K562 (cell line): Measurements from ENCODE around the gene POMGNT1. TPM values are rescaled to one million over a fixed set of nuclear protein-coding genes. Genes with fewer than 3 reads are reported as not detected.
A peak's percentile ranks its signal among the peaks of the same experiment; 100 is the strongest.

ENCODE experiments used
- ATAC-seq: fragments of 200-7000 bp; cut with Tn5 transposase; 3 replicates; pipeline ENCODE4 v1.9.1; 2020; ENCODE audit warnings: moderate library complexity
- BruUV-seq: library from RNA; stranded (reverse); fragments of 400-500 nt; replicated peaks from 2 replicates; lab custom pipeline; 2021; lab: Mats Ljungman, UMichigan
- CTCF ChIA-PET: fragments of 300-600 bp; formaldehyde crosslinking; extraction: SDS; loops from one replicate; lab custom pipeline; 2021; ENCODE audit warnings: low intra/inter-chr PET ratio; lab: Yijun Ruan, JAX
- POLR2A ChIA-PET: fragments of 300-600, 350-650 bp; sonication (Branson Sonifier 250); formaldehyde crosslinking; extraction: SDS; loops from one replicate; lab custom pipeline; 2021; ENCODE audit warnings: antibody characterized with exemption, inconsistent platforms; lab: Yijun Ruan, JAX
- DNase-seq, 4 experiments: peaks; one replicate each; pipeline versions ENCODE4 v3.0.0 to v3.0.0-alpha.2; 2011 to 2018; ENCODE audit warnings: low spot score in 3 of 4, mixed read lengths in 3 of 4; ENCODE audit errors: extremely low read depth in 1 of 4
- FAIRE-seq: peaks from 2 replicates; lab custom pipeline; 2011; peaks lifted over from hg19 to GRCh38; lab: Jason Lieb, UNC
- H2AFZ ChIP-seq: 2 replicates; pipeline ENCODE4 v1.6.0; 2011; ENCODE audit warnings: low read depth, low read length, control low read depth, inconsistent platforms
- H3K27ac ChIP-seq: fragments of 200-600 bp; 3 replicates; pipeline ENCODE4 v1.8.0; 2011; ENCODE audit warnings: low read depth, mild to moderate bottlenecking, control low read depth, inconsistent platforms, low read length, moderate library complexity, mixed read lengths; ENCODE audit errors: extremely low read depth
- H3K27me3 ChIP-seq, 2 experiments: fragments of 300-600 bp in 1 of 2; 2 replicates in 1 of 2; 3 replicates in 1 of 2; pipeline versions ENCODE4 v1.6.0 to v1.8.0; 2011; ENCODE audit warnings: inconsistent platforms in 2 of 2, low read length in 2 of 2, mild to moderate bottlenecking in 1 of 2, mixed read lengths in 1 of 2, moderate library complexity in 1 of 2; ENCODE audit not compliant: control insufficient read depth in 2 of 2, insufficient read depth in 2 of 2
- H3K36me3 ChIP-seq: fragments of 300-600 bp; 3 replicates; pipeline ENCODE4 v1.8.0; 2011; ENCODE audit warnings: mild to moderate bottlenecking, low read length, inconsistent platforms; ENCODE audit not compliant: control insufficient read depth, insufficient read depth
- H3K4me1 ChIP-seq, 2 experiments: fragments of 200-600 bp in 1 of 2; replicated peaks in 1 of 2; 2 replicates in 1 of 2; 3 replicates in 1 of 2; pipeline versions ENCODE4 v1.5.1 to v1.8.0; 2011; ENCODE audit warnings: inconsistent platforms in 2 of 2, low read length in 2 of 2, mild to moderate bottlenecking in 1 of 2, mixed read lengths in 1 of 2, moderate library complexity in 1 of 2; ENCODE audit not compliant: control insufficient read depth in 2 of 2, insufficient read depth in 2 of 2
- H3K4me2 ChIP-seq: 2 replicates; pipeline ENCODE4 v1.6.1; 2011; ENCODE audit warnings: low read length, control low read depth, inconsistent platforms, mixed read lengths; ENCODE audit not compliant: insufficient read depth
- H3K4me3 ChIP-seq: fragments of 200-600 bp; sonication (generic), shearing (Covaris generic); 2 replicates; pipeline ENCODE4 v1.5.1; 2016; ENCODE audit warnings: control low read depth, inconsistent platforms
- H3K79me2 ChIP-seq: fragments of 200-600 bp; 3 replicates; pipeline ENCODE4 v1.8.0; 2011; ENCODE audit warnings: low read length, inconsistent platforms; ENCODE audit not compliant: control insufficient read depth, insufficient read depth
- H3K9ac ChIP-seq, 2 experiments: 2 replicates each; pipeline versions ENCODE4 v1.6.0 to v1.6.1; 2011; ENCODE audit warnings: low read depth in 2 of 2, low read length in 2 of 2, control low read depth in 1 of 2, inconsistent platforms in 1 of 2, mild to moderate bottlenecking in 1 of 2, mixed read lengths in 1 of 2; ENCODE audit not compliant: insufficient read depth in 1 of 2
- H3K9me1 ChIP-seq: one replicate; pipeline ENCODE4 v1.6.0; 2011; ENCODE audit warnings: inconsistent platforms, mild to moderate bottlenecking, low read length, moderate library complexity; ENCODE audit not compliant: control insufficient read depth, insufficient read depth
- H3K9me3 ChIP-seq: replicated peaks from 2 replicates; pipeline ENCODE4 v1.5.1; 2011; ENCODE audit warnings: low read depth, low read length, inconsistent platforms; ENCODE audit not compliant: control insufficient read depth, insufficient read depth
- H4K20me1 ChIP-seq: replicated peaks from 2 replicates; pipeline ENCODE4 v1.6.1; 2011; ENCODE audit warnings: low read length, inconsistent platforms, mixed read lengths; ENCODE audit not compliant: control insufficient read depth, insufficient read depth
- ARID1B ChIP-seq: fragments of 450-650 bp; IDR thresholded peaks from 2 replicates; pipeline ENCODE4 v1.6.1; 2016; ENCODE audit warnings: antibody characterized with exemption, mild to moderate bottlenecking, inconsistent platforms
- CBFA2T2 ChIP-seq: fragments of 450-650 bp; conservative IDR thresholded peaks from 2 replicates; pipeline ENCODE4 v1.6.1; 2017; ENCODE audit warnings: mild to moderate bottlenecking
- CCNT2 ChIP-seq: IDR thresholded peaks from 2 replicates; pipeline ENCODE4 v1.6.1; 2011; ENCODE audit warnings: borderline replicate concordance, low read depth, mild to moderate bottlenecking, moderate library complexity, mixed read lengths, low read length; ENCODE audit not compliant: insufficient read length; ENCODE audit errors: extremely low read depth
- DPF2 ChIP-seq: fragments of 450-650 bp; IDR thresholded peaks from 2 replicates; pipeline ENCODE4 v1.6.1; 2016
- GATA2 ChIP-seq: sonication (generic); formaldehyde crosslinking; IDR thresholded peaks from 2 replicates; pipeline ENCODE4 v1.4.0; 2020; ENCODE audit warnings: mild to moderate bottlenecking, missing genetic modification reagents
- HDAC3 ChIP-seq: fragments of 450-650 bp; IDR thresholded peaks from 2 replicates; pipeline ENCODE4 v1.6.1; 2018; ENCODE audit warnings: borderline replicate concordance, mild to moderate bottlenecking, moderate library complexity; ENCODE audit not compliant: partially characterized antibody
- JUNB ChIP-seq: fragments of 450-650 bp; formaldehyde crosslinking; conservative IDR thresholded peaks from 2 replicates; pipeline ENCODE4 v1.4.0; 2020; ENCODE audit warnings: mild to moderate bottlenecking
- KAT2B ChIP-seq: IDR thresholded peaks from one replicate; pipeline ENCODE4 v1.6.1; 2012; ENCODE audit warnings: low read depth, mild to moderate bottlenecking, control low read depth, inconsistent platforms, low read length, moderate library complexity
- MBD2 ChIP-seq: sonication (generic); IDR thresholded peaks from 2 replicates; pipeline ENCODE4 v1.6.1; 2016; ENCODE audit warnings: low read depth, borderline replicate concordance
- NCOA1 ChIP-seq: fragments of 450-650 bp; IDR thresholded peaks from 2 replicates; pipeline ENCODE4 v1.6.1; 2016; ENCODE audit warnings: low read depth
- NR2C2 ChIP-seq, 2 experiments: fragments of 200-800 bp in 1 of 2; sonication (Bioruptor generic) in 1 of 2; sonication (generic) in 1 of 2; formaldehyde crosslinking in 1 of 2; IDR thresholded peaks; 2 replicates each; pipeline versions ENCODE4 v1.6.1 to v1.8.0; 2016 to 2022; ENCODE audit warnings: mild to moderate bottlenecking in 1 of 2, missing compliant biosample characterization in 1 of 2, missing genetic modification characterization in 1 of 2, missing genetic modification reagents in 1 of 2
- POLR2G ChIP-seq: fragments of 200-400 bp; formaldehyde crosslinking; IDR thresholded peaks from 2 replicates; pipeline ENCODE4 v1.6.1; 2017; ENCODE audit warnings: low read depth, mild to moderate bottlenecking, antibody characterized with exemption, low read length, moderate library complexity
- SMARCA4 ChIP-seq: fragments of 450-650 bp; IDR thresholded peaks from 2 replicates; pipeline ENCODE4 v1.6.1; 2016
- SREBF2 ChIP-seq: sonication (generic); formaldehyde crosslinking; IDR thresholded peaks from 2 replicates; pipeline ENCODE4 v1.4.0; 2020; ENCODE audit warnings: mild to moderate bottlenecking, missing genetic modification reagents
- TCF3 ChIP-seq: sonication (generic); formaldehyde crosslinking; IDR thresholded peaks from 2 replicates; pipeline ENCODE4 v1.4.0; 2020; ENCODE audit warnings: mild to moderate bottlenecking, missing genetic modification reagents
- TGIF2 ChIP-seq: sonication (generic); formaldehyde crosslinking; IDR thresholded peaks from 2 replicates; pipeline ENCODE4 v1.8.1; 2022; ENCODE audit warnings: mild to moderate bottlenecking, missing genetic modification reagents, moderate library complexity
- TRIM24 ChIP-seq, 2 experiments: fragments of 450-650 bp; IDR thresholded peaks; 2 replicates each; pipeline ENCODE4 v1.6.1; 2016
- ZNF165 ChIP-seq: fragments of 250-450 bp; sonication (Bioruptor Pico); IDR thresholded peaks from 2 replicates; pipeline ENCODE4 v1.4.0; 2020; ENCODE audit warnings: borderline replicate concordance
- WGBS: fragments of 100-300 bp; shearing (Covaris generic); methylation state at CpG from one replicate; pipeline ENCODE4 v1.1.6; 2016; ENCODE audit warnings: low coverage, mixed read lengths; ENCODE audit not compliant: insufficient coverage; ENCODE audit errors: missing lambda C conversion rate; 5-methylcytosine and 5-hydroxymethylcytosine counted together
- in situ Hi-C: fragments of 300-500 bp; cut with MboI; formaldehyde crosslinking; loops from 4 replicates; pipeline ENCODE4 v1.15.0; 2018; ENCODE audit warnings: inconsistent platforms, mixed read lengths
- intact Hi-C: fragments of 100-400 bp; cut with micrococcal nuclease; formaldehyde crosslinking; loops from 2 replicates; pipeline ENCODE4 v1.14.2; 2022
- polyA plus RNA-seq, 8 experiments: library from polyadenylated mRNA; depleted of rRNA in 4 of 8; stranded (reverse) in 5 of 8; unstranded in 3 of 8; fragments of >200 nt; fragmentation: Nextera tagmentation in 2 of 8; fragmentation: Illumina TruSeq in 1 of 8; extraction: Ambion mirVana in 2 of 8; extraction: Trizol in 1 of 8; gene quantifications; 2 replicates each; pipeline versions ENCODE4 v1.2.1 to v1.2.3, GENCODE V29; 2011 to 2014; ENCODE audit warnings: inconsistent platforms in 1 of 8, missing spikeins in 1 of 8
- total RNA-seq, 7 experiments: library from RNA; depleted of rRNA in 6 of 7; stranded (reverse); fragments of >200 nt in 6 of 7; fragmentation: Illumina TruSeq in 2 of 7; extraction: Trizol in 2 of 7; gene quantifications; 2 replicates each; pipeline versions ENCODE4 v1.2.1 to v1.2.3, GENCODE V29; 2011 to 2021; ENCODE audit warnings: low replicate concordance in 1 of 7
- TF ChIP-seq, protein P1 (sequence below): fragments of 450-650 bp; formaldehyde crosslinking; IDR thresholded peaks from 2 replicates; pipeline ENCODE4 v1.4.0; 2020; ENCODE audit warnings: mild to moderate bottlenecking, moderate library complexity
- TF ChIP-seq, protein P2 (sequence below): fragments of 250-450 bp; sonication (Bioruptor Pico); IDR thresholded peaks from 2 replicates; pipeline ENCODE4 v1.8.0; 2022; ENCODE audit warnings: inconsistent platforms, mild to moderate bottlenecking, moderate library complexity, borderline replicate concordance

POMGNT1 gene
- total and polyA plus RNA-seq, 9 of the 15 experiments (the other 6 are each of a cell fraction or from before 2014, with no cell fraction given), result 14.1 to 58.9 (median 37.8) TPM

DNA sequence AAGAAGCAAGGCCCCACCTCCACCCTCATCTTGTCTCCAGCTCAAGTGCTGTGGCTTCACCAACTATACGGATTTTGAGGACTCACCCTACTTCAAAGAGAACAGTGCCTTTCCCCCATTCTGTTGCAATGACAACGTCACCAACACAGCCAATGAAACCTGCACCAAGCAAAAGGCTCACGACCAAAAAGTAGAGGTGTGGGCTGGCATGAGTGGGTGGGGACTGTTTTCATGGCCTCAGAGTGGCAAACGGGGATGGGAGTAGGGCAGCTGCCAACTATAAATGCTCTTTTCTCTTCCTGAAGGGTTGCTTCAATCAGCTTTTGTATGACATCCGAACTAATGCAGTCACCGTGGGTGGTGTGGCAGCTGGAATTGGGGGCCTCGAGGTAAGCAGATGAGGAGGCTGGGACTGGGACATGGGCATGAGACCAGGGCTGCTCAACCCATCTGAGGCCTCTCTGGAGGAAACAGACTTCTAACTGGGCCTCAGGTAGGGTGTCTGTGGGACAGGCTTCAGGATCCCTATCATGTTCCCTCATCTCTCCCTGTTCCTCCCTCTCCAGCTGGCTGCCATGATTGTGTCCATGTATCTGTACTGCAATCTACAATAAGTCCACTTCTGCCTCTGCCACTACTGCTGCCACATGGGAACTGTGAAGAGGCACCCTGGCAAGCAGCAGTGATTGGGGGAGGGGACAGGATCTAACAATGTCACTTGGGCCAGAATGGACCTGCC lies 13.1 kb downstream of the POMGNT1 start:
- H3K9me3 ChIP-seq, result no peaks in the 10 kb centered on the region
- POLR2A ChIA-PET, result interaction anchor here (1.1 to 4.1 kb wide), 4 partner anchors 9 to 38 kb away, joined by 4 to 19 read pairs (median 5); partner anchors contain the start of gene TSPAN1
- peaks cover 5% of the 10 kb centered on the region for H3K9me1 ChIP-seq
- FAIRE-seq (peak; percentile 11), DNase-seq (peak in 2 of 4 experiments; percentile 44 to 45), ATAC-seq (peak; percentile 9; the same call in 1 of the 3 replicates)
- no peak overlapping the region for H3K4me3 ChIP-seq
- BruUV-seq, result no TSS peak
- intact Hi-C loops, result loop anchor here (5.0 kb wide), 1 partner anchor 162 kb away; no protein-coding TSS in a partner anchor
- WGBS, result 33% methylated on average over 7 of the region's 7 CpGs
- CTCF ChIA-PET, result interaction anchor here (1.2 kb wide), 1 partner anchor 39 kb away, joined by 3 read pairs; no protein-coding TSS in a partner anchor
- in situ Hi-C loops, result loop anchor here (25.0 kb wide), 1 partner anchor 548 kb away; no protein-coding TSS in a partner anchor
- peaks cover 23% of the 10 kb centered on the region for H3K36me3 ChIP-seq
- no peak overlapping the region for H3K4me2 ChIP-seq
- no peak overlapping the region for H3K27ac ChIP-seq
- no peaks in the 10 kb centered on the region for H3K27me3 ChIP-seq
- H4K20me1 ChIP-seq, result no peaks in the 10 kb centered on the region; the same call in 1 of the 2 replicates
- H3K4me1 ChIP-seq, result peaks cover 15 to 17% of the 10 kb centered on the region in 2 experiments
- H2AFZ ChIP-seq, result no peak overlapping the region
- H3K79me2 ChIP-seq, result no peaks in the 10 kb centered on the region
- H3K9ac ChIP-seq, result peak overlapping the region in 1 of 2 experiments; percentile 9; a peak in 1 of 4 replicates
- TF ChIP-seq, protein P1, sequence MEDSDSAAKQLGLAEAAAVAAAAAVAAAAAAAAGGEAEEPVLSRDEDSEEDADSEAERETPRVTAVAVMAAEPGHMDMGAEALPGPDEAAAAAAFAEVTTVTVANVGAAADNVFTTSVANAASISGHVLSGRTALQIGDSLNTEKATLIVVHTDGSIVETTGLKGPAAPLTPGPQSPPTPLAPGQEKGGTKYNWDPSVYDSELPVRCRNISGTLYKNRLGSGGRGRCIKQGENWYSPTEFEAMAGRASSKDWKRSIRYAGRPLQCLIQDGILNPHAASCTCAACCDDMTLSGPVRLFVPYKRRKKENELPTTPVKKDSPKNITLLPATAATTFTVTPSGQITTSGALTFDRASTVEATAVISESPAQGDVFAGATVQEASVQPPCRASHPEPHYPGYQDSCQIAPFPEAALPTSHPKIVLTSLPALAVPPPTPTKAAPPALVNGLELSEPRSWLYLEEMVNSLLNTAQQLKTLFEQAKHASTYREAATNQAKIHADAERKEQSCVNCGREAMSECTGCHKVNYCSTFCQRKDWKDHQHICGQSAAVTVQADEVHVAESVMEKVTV (CRISPR knock-in tag), result no peak
- no peak for TF ChIP-seq TGIF2 (CRISPR knock-in tag)
- no peak for TF ChIP-seq MBD2
- TF ChIP-seq KAT2B, result no peak
- TF ChIP-seq ARID1B, result peak; percentile 29; the same call in 1 of the 2 replicates
- TF ChIP-seq NCOA1, result no peak
- no peak for TF ChIP-seq ZNF165 (CRISPR knock-in tag)
- TF ChIP-seq NR2C2 (CRISPR knock-in tag; IDR thresholded peaks at IDR 0.05), result no peak
- no peak for TF ChIP-seq NR2C2 (tag; IDR thresholded peaks at IDR 0.05)
- no peak for TF ChIP-seq CCNT2
- no peak for TF ChIP-seq HDAC3
- 0 out of 2 replicates have a peak, but pooled peaks have one; percentile 26 for TF ChIP-seq DPF2
- TF ChIP-seq CBFA2T2, result no peak
- TF ChIP-seq, protein P2, sequence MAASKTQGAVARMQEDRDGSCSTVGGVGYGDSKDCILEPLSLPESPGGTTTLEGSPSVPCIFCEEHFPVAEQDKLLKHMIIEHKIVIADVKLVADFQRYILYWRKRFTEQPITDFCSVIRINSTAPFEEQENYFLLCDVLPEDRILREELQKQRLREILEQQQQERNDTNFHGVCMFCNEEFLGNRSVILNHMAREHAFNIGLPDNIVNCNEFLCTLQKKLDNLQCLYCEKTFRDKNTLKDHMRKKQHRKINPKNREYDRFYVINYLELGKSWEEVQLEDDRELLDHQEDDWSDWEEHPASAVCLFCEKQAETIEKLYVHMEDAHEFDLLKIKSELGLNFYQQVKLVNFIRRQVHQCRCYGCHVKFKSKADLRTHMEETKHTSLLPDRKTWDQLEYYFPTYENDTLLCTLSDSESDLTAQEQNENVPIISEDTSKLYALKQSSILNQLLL, result no peak
- TF ChIP-seq SMARCA4, result no peak
- no peak for TF ChIP-seq SREBF2 (CRISPR knock-in tag)
- no peak for TF ChIP-seq TRIM24 (IDR thresholded peaks at IDR 0.05)
- no peak for TF ChIP-seq JUNB (CRISPR knock-in tag)
- peak; percentile 62 for TF ChIP-seq GATA2 (CRISPR knock-in tag)
- TF ChIP-seq POLR2G, result 0 out of 2 replicates have a peak, but pooled peaks have one; percentile 1
- peak; percentile 34; the same call in 1 of the 2 replicates for TF ChIP-seq TCF3 (CRISPR knock-in tag)
